K562 (cell line): ENCODE data around the gene DACT1. TPM values are rescaled to one million over a fixed set of nuclear protein-coding genes. Genes with fewer than 3 reads are reported as not detected.

Experiments used
- ATAC-seq: fragments of 200-7000 bp; cut with Tn5 transposase; 3 replicates; pipeline ENCODE4 v1.9.1; 2020; ENCODE audit warnings: moderate library complexity
- BruUV-seq: library from RNA; stranded (reverse); fragments of 400-500 nt; replicated peaks from 2 replicates; lab custom pipeline; 2021; lab: Mats Ljungman, UMichigan
- CTCF ChIA-PET: fragments of 300-600 bp; formaldehyde crosslinking; extraction: SDS; loops from one replicate; lab custom pipeline; 2021; ENCODE audit warnings: low intra/inter-chr PET ratio; lab: Yijun Ruan, JAX
- POLR2A ChIA-PET: fragments of 300-600, 350-650 bp; sonication (Branson Sonifier 250); formaldehyde crosslinking; extraction: SDS; loops from one replicate; lab custom pipeline; 2021; ENCODE audit warnings: antibody characterized with exemption, inconsistent platforms; lab: Yijun Ruan, JAX
- DNase-seq, 4 experiments: peaks; one replicate each; pipeline versions ENCODE4 v3.0.0 to v3.0.0-alpha.2; 2011 to 2018; ENCODE audit warnings: low spot score in 3 of 4, mixed read lengths in 3 of 4; ENCODE audit errors: extremely low read depth in 1 of 4
- FAIRE-seq: peaks from 2 replicates; lab custom pipeline; 2011; peaks lifted over from hg19 to GRCh38; lab: Jason Lieb, UNC
- H2AFZ ChIP-seq: 2 replicates; pipeline ENCODE4 v1.6.0; 2011; ENCODE audit warnings: low read depth, low read length, control low read depth, inconsistent platforms
- H3K27ac ChIP-seq: fragments of 200-600 bp; 3 replicates; pipeline ENCODE4 v1.8.0; 2011; ENCODE audit warnings: low read depth, mild to moderate bottlenecking, control low read depth, inconsistent platforms, low read length, moderate library complexity, mixed read lengths; ENCODE audit errors: extremely low read depth
- H3K27me3 ChIP-seq, 2 experiments: fragments of 300-600 bp in 1 of 2; 2 replicates in 1 of 2; 3 replicates in 1 of 2; pipeline versions ENCODE4 v1.6.0 to v1.8.0; 2011; ENCODE audit warnings: inconsistent platforms in 2 of 2, low read length in 2 of 2, mild to moderate bottlenecking in 1 of 2, mixed read lengths in 1 of 2, moderate library complexity in 1 of 2; ENCODE audit not compliant: control insufficient read depth in 2 of 2, insufficient read depth in 2 of 2
- H3K36me3 ChIP-seq: fragments of 300-600 bp; 3 replicates; pipeline ENCODE4 v1.8.0; 2011; ENCODE audit warnings: mild to moderate bottlenecking, low read length, inconsistent platforms; ENCODE audit not compliant: control insufficient read depth, insufficient read depth
- H3K4me1 ChIP-seq, 2 experiments: fragments of 200-600 bp in 1 of 2; replicated peaks in 1 of 2; 2 replicates in 1 of 2; 3 replicates in 1 of 2; pipeline versions ENCODE4 v1.5.1 to v1.8.0; 2011; ENCODE audit warnings: inconsistent platforms in 2 of 2, low read length in 2 of 2, mild to moderate bottlenecking in 1 of 2, mixed read lengths in 1 of 2, moderate library complexity in 1 of 2; ENCODE audit not compliant: control insufficient read depth in 2 of 2, insufficient read depth in 2 of 2
- H3K4me2 ChIP-seq: 2 replicates; pipeline ENCODE4 v1.6.1; 2011; ENCODE audit warnings: low read length, control low read depth, inconsistent platforms, mixed read lengths; ENCODE audit not compliant: insufficient read depth
- H3K4me3 ChIP-seq: fragments of 200-600 bp; sonication (generic), shearing (Covaris generic); 2 replicates; pipeline ENCODE4 v1.5.1; 2016; ENCODE audit warnings: control low read depth, inconsistent platforms
- H3K79me2 ChIP-seq: fragments of 200-600 bp; 3 replicates; pipeline ENCODE4 v1.8.0; 2011; ENCODE audit warnings: low read length, inconsistent platforms; ENCODE audit not compliant: control insufficient read depth, insufficient read depth
- H3K9ac ChIP-seq, 2 experiments: 2 replicates each; pipeline versions ENCODE4 v1.6.0 to v1.6.1; 2011; ENCODE audit warnings: low read depth in 2 of 2, low read length in 2 of 2, control low read depth in 1 of 2, inconsistent platforms in 1 of 2, mild to moderate bottlenecking in 1 of 2, mixed read lengths in 1 of 2; ENCODE audit not compliant: insufficient read depth in 1 of 2
- H3K9me1 ChIP-seq: one replicate; pipeline ENCODE4 v1.6.0; 2011; ENCODE audit warnings: inconsistent platforms, mild to moderate bottlenecking, low read length, moderate library complexity; ENCODE audit not compliant: control insufficient read depth, insufficient read depth
- H3K9me3 ChIP-seq: replicated peaks from 2 replicates; pipeline ENCODE4 v1.5.1; 2011; ENCODE audit warnings: low read depth, low read length, inconsistent platforms; ENCODE audit not compliant: control insufficient read depth, insufficient read depth
- H4K20me1 ChIP-seq: replicated peaks from 2 replicates; pipeline ENCODE4 v1.6.1; 2011; ENCODE audit warnings: low read length, inconsistent platforms, mixed read lengths; ENCODE audit not compliant: control insufficient read depth, insufficient read depth
- BDP1 ChIP-seq: IDR thresholded peaks from 3 replicates; pipeline ENCODE4 v1.6.1; 2011; ENCODE audit not compliant: insufficient read length, insufficient read depth
- HES1 ChIP-seq: fragments of 450-650 bp; IDR thresholded peaks from 2 replicates; pipeline ENCODE4 v1.6.1; 2016; ENCODE audit warnings: low read depth, mild to moderate bottlenecking, moderate library complexity
- MAZ ChIP-seq, 2 experiments: fragments of 450-650 bp in 1 of 2; sonication (generic) in 1 of 2; formaldehyde crosslinking; IDR thresholded peaks in 1 of 2; conservative IDR thresholded peaks in 1 of 2; 2 replicates each; pipeline versions ENCODE4 v1.4.0 to v1.5.0; 2020; ENCODE audit warnings: mild to moderate bottlenecking in 1 of 2, missing genetic modification reagents in 1 of 2
- NR2C1 ChIP-seq, 2 experiments: fragments of 450-650 bp; IDR thresholded peaks; 2 replicates each; pipeline ENCODE4 v1.6.1; 2017; ENCODE audit warnings: mild to moderate bottlenecking in 2 of 2, antibody characterized with exemption in 1 of 2, inconsistent platforms in 1 of 2, missing compliant biosample characterization in 1 of 2, missing genetic modification characterization in 1 of 2
- NR4A1 ChIP-seq, 2 experiments: fragments of 250-450 bp in 1 of 2; fragments of 450-650 bp in 1 of 2; sonication (Bioruptor Pico) in 1 of 2; IDR thresholded peaks; 2 replicates each; pipeline versions ENCODE4 v1.4.0 to v1.6.1; 2016 to 2020; ENCODE audit warnings: mild to moderate bottlenecking in 2 of 2, missing compliant biosample characterization in 1 of 2, missing genetic modification characterization in 1 of 2, moderate library complexity in 1 of 2
- POLR2H ChIP-seq: IDR thresholded peaks from 2 replicates; pipeline ENCODE4 v1.6.1; 2016; ENCODE audit warnings: missing genetic modification characterization, low read depth, mild to moderate bottlenecking, control low read depth, missing compliant biosample characterization, moderate library complexity
- RBM17 ChIP-seq: fragments of 200-400 bp; formaldehyde crosslinking; IDR thresholded peaks from 2 replicates; pipeline ENCODE4 v1.6.1; 2017; ENCODE audit warnings: low read depth, mild to moderate bottlenecking, low read length, borderline replicate concordance
- TAF1 ChIP-seq: IDR thresholded peaks from 2 replicates; pipeline ENCODE4 v1.6.1; 2011; ENCODE audit warnings: mild to moderate bottlenecking, low read length, moderate library complexity; ENCODE audit not compliant: insufficient read depth, control insufficient read depth, severe bottlenecking; ENCODE audit errors: extremely low read depth
- THRA ChIP-seq: fragments of 450-650 bp; IDR thresholded peaks from 2 replicates; pipeline ENCODE4 v1.6.1; 2017; ENCODE audit warnings: mild to moderate bottlenecking, moderate library complexity
- ZNF232 ChIP-seq: sonication (generic); formaldehyde crosslinking; IDR thresholded peaks from 2 replicates; pipeline ENCODE4 v1.8.0; 2022; ENCODE audit warnings: mild to moderate bottlenecking, missing genetic modification reagents
- ZNF41 ChIP-seq: fragments of 250-450 bp; sonication (Bioruptor Pico); conservative IDR thresholded peaks from 2 replicates; pipeline ENCODE4 v1.4.0; 2020; ENCODE audit warnings: mild to moderate bottlenecking
- ZNF431 ChIP-seq: sonication (generic); formaldehyde crosslinking; IDR thresholded peaks from 2 replicates; pipeline ENCODE4 v1.8.0; 2022; ENCODE audit warnings: mild to moderate bottlenecking, missing genetic modification reagents
- ZNF644 ChIP-seq: fragments of 200-800 bp; sonication (Bioruptor generic); IDR thresholded peaks from 2 replicates; pipeline ENCODE4 v1.6.1; 2016; ENCODE audit warnings: low read depth, missing genetic modification characterization, missing compliant biosample characterization
- ZNF695 ChIP-seq: fragments of 450-650 bp; formaldehyde crosslinking; IDR thresholded peaks from 2 replicates; pipeline ENCODE4 v1.4.0; 2020; ENCODE audit warnings: mild to moderate bottlenecking, moderate library complexity
- ZNF717 ChIP-seq: fragments of 250-450 bp; sonication (Bioruptor Pico); IDR thresholded peaks from 2 replicates; pipeline ENCODE4 v1.5.0; 2021
- ZNF766 ChIP-seq: fragments of 200-800 bp; sonication (Bioruptor generic); conservative IDR thresholded peaks from 2 replicates; pipeline ENCODE4 v1.6.1; 2016; ENCODE audit warnings: missing genetic modification characterization, missing compliant biosample characterization
- WGBS: fragments of 100-300 bp; shearing (Covaris generic); methylation state at CpG from one replicate; pipeline ENCODE4 v1.1.6; 2016; ENCODE audit warnings: low coverage, mixed read lengths; ENCODE audit not compliant: insufficient coverage; ENCODE audit errors: missing lambda C conversion rate; 5-methylcytosine and 5-hydroxymethylcytosine counted together
- in situ Hi-C: fragments of 300-500 bp; cut with MboI; formaldehyde crosslinking; loops from 4 replicates; pipeline ENCODE4 v1.15.0; 2018; ENCODE audit warnings: inconsistent platforms, mixed read lengths
- intact Hi-C: fragments of 100-400 bp; cut with micrococcal nuclease; formaldehyde crosslinking; loops from 2 replicates; pipeline ENCODE4 v1.14.2; 2022
- polyA plus RNA-seq, 8 experiments: library from polyadenylated mRNA; depleted of rRNA in 4 of 8; stranded (reverse) in 5 of 8; unstranded in 3 of 8; fragments of >200 nt; fragmentation: Nextera tagmentation in 2 of 8; fragmentation: Illumina TruSeq in 1 of 8; extraction: Ambion mirVana in 2 of 8; extraction: Trizol in 1 of 8; gene quantifications; 2 replicates each; pipeline versions ENCODE4 v1.2.1 to v1.2.3, GENCODE V29; 2011 to 2014; ENCODE audit warnings: inconsistent platforms in 1 of 8, missing spikeins in 1 of 8
- total RNA-seq, 7 experiments: library from RNA; depleted of rRNA in 6 of 7; stranded (reverse); fragments of >200 nt in 6 of 7; fragmentation: Illumina TruSeq in 2 of 7; extraction: Trizol in 2 of 7; gene quantifications; 2 replicates each; pipeline versions ENCODE4 v1.2.1 to v1.2.3, GENCODE V29; 2011 to 2021; ENCODE audit warnings: low replicate concordance in 1 of 7
- TF ChIP-seq, protein P1 (sequence below): fragments of 200-800 bp; sonication (Bioruptor generic); IDR thresholded peaks from 2 replicates; pipeline ENCODE4 v1.6.1; 2017; ENCODE audit warnings: missing genetic modification characterization, missing compliant biosample characterization

DACT1 gene
- total and polyA plus RNA-seq, 9 of the 15 experiments (the other 6 are each of a cell fraction or from before 2014, with no cell fraction given), result 0.07 to 0.30 (median 0.13) TPM

- TF ChIP-seq ZNF644 (tag), result no peak
- TF ChIP-seq ZNF717 (CRISPR knock-in tag), result no peak
- no peak for TF ChIP-seq ZNF41 (CRISPR knock-in tag)
These were observed 7.9 kb downstream of the DACT1 start (continued) for GRCh38 chr14:58645641-58646040.

DNA sequence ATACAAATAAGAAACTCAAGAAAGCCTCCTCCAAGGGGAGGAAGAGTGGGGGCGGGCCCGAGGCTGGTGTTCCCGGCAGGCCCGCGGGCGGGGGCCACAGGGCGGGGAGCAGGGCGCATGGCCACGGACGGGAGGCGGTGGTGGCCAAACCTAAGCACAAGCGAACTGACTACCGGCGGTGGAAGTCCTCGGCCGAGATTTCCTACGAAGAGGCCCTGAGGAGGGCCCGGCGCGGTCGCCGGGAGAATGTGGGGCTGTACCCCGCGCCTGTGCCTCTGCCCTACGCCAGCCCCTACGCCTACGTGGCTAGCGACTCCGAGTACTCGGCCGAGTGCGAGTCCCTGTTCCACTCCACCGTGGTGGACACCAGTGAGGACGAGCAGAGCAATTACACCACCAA is 8.7 kb downstream of the DACT1 start:
- in situ Hi-C loops (no loop called here), intact Hi-C loops (loop anchor here (10.0 kb wide), 1 partner anchor 378 kb away; no protein-coding TSS in a partner anchor)
- 8% methylated on average over 7 of the region's 34 CpGs for WGBS
- Histone ChIP-seq H2AFZ (peak overlapping the region; percentile 87), H3K27me3 (peaks cover 0 to 7% of the 10 kb centered on the region in 2 experiments; a peak in 1 of 5 replicates), H3K9me3 (no peaks in the 10 kb centered on the region; the same call in 1 of the 2 replicates), H3K79me2 (no peaks in the 10 kb centered on the region), H3K9me1 (no peaks in the 10 kb centered on the region), H3K27ac (peak overlapping the region; percentile 11; the same call in 1 of the 3 replicates), H3K4me1 (peaks cover 0 to 12% of the 10 kb centered on the region in 2 experiments; a peak in 1 of 5 replicates), H4K20me1 (no peaks in the 10 kb centered on the region), H3K4me2 (peak overlapping the region; percentile 72), H3K4me3 (peak overlapping the region; percentile 31), H3K36me3 (no peaks in the 10 kb centered on the region), H3K9ac (peak overlapping the region; percentile 56 to 87; a peak in 3 of 4 replicates)
- FAIRE-seq (no peak), DNase-seq (peak; percentile 58 to 72 (median 66)), ATAC-seq (peak; percentile 96)
- CTCF ChIA-PET, result no interaction called here
- POLR2A ChIA-PET, result no interaction called here
- BruUV-seq, result TSS peak; percentile 51
- TF ChIP-seq ZNF695 (CRISPR knock-in tag), result no peak
- TF ChIP-seq HES1, result no peak
- no peak for TF ChIP-seq ZNF232 (CRISPR knock-in tag)
- TF ChIP-seq ZNF766, result 0 out of 2 replicates have a peak, but pooled peaks have one; percentile 49
- no peak for TF ChIP-seq NR2C1 (IDR thresholded peaks at IDR 0.05)
- no peak for TF ChIP-seq NR2C1 (tag; IDR thresholded peaks at IDR 0.05)
- no peak for TF ChIP-seq TAF1
- TF ChIP-seq ZNF717 (CRISPR knock-in tag), result no peak
- TF ChIP-seq THRA, result no peak
- no peak for TF ChIP-seq NR4A1 (CRISPR knock-in tag; IDR thresholded peaks at IDR 0.05)
- no peak for TF ChIP-seq NR4A1 (tag; IDR thresholded peaks at IDR 0.05)
- TF ChIP-seq POLR2H (tag), result no peak
- peak; percentile 90 to 97 for TF ChIP-seq MAZ (CRISPR knock-in tag; conservative IDR thresholded peaks at IDR 0.05 in 1 of 2, IDR thresholded peaks at IDR 0.05 in 1 of 2)
- TF ChIP-seq, protein P1, sequence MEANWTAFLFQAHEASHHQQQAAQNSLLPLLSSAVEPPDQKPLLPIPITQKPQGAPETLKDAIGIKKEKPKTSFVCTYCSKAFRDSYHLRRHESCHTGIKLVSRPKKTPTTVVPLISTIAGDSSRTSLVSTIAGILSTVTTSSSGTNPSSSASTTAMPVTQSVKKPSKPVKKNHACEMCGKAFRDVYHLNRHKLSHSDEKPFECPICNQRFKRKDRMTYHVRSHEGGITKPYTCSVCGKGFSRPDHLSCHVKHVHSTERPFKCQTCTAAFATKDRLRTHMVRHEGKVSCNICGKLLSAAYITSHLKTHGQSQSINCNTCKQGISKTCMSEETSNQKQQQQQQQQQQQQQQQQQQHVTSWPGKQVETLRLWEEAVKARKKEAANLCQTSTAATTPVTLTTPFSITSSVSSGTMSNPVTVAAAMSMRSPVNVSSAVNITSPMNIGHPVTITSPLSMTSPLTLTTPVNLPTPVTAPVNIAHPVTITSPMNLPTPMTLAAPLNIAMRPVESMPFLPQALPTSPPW (CRISPR knock-in tag), result peak; percentile 90
- no peak for TF ChIP-seq RBM17
- TF ChIP-seq ZNF431 (CRISPR knock-in tag), result no peak
- TF ChIP-seq BDP1, result no peak
